ENCODE measurements around the gene SCN2A. TPM values are rescaled to one million over a fixed set of nuclear protein-coding genes. Genes with fewer than 3 reads are reported as not detected.

The SCN2A gene
- total RNA-seq, 1 donor from 2014 or later = 2.9 TPM

- no peak overlapping the region for H3K4me3 Mint-ChIP-seq
- no peaks in the 10 kb centered on the region for H3K27me3 Mint-ChIP-seq (ENCODE audit: low read depth)
- TF ChIP-seq CTCF (IDR thresholded peaks at IDR 0.05; ENCODE audit: unreplicated experiment) = no peak
- H3K36me3 Mint-ChIP-seq = no peaks in the 10 kb centered on the region
- no peak for DNase-seq (ENCODE audit: low spot score in 2 of 2, unreplicated experiment in 2 of 2)
- no peak overlapping the region for H3K27ac Mint-ChIP-seq
- no peaks in the 10 kb centered on the region for H3K9me3 Mint-ChIP-seq
- H3K4me1 Mint-ChIP-seq = no peaks in the 10 kb centered on the region
Measured at GRCh38 chr2:165281387-165281786, 42.2 kb downstream of the SCN2A start.

GRCh38 chr2:165283342-165283741 lies 44.1 kb downstream of the SCN2A start:
- no peak for DNase-seq (ENCODE audit: low spot score in 2 of 2, unreplicated experiment in 2 of 2)
- H3K4me1 Mint-ChIP-seq = peaks cover 4% of the 10 kb centered on the region
- H3K27me3 Mint-ChIP-seq (ENCODE audit: low read depth) = no peaks in the 10 kb centered on the region
- no peak overlapping the region for H3K27ac Mint-ChIP-seq
- H3K36me3 Mint-ChIP-seq = no peaks in the 10 kb centered on the region
- no peak overlapping the region for H3K4me3 Mint-ChIP-seq
- TF ChIP-seq CTCF (IDR thresholded peaks at IDR 0.05; ENCODE audit: unreplicated experiment) = no peak
- H3K9me3 Mint-ChIP-seq = peaks cover 4% of the 10 kb centered on the region

GRCh38 chr2:165287094-165287778 lies 48.0 kb downstream of the SCN2A start:
- H3K9me3 Mint-ChIP-seq = peaks cover 4% of the 10 kb centered on the region
- H3K27me3 Mint-ChIP-seq (ENCODE audit: low read depth) = peaks cover 2% of the 10 kb centered on the region
- DNase-seq (ENCODE audit: low spot score in 2 of 2, unreplicated experiment in 2 of 2) = no peak
- H3K4me1 Mint-ChIP-seq = peaks cover 6% of the 10 kb centered on the region
- no peak for TF ChIP-seq CTCF (IDR thresholded peaks at IDR 0.05; ENCODE audit: unreplicated experiment)
- no peak overlapping the region for H3K4me3 Mint-ChIP-seq
- no peak overlapping the region for H3K27ac Mint-ChIP-seq
- H3K36me3 Mint-ChIP-seq = no peaks in the 10 kb centered on the region

GRCh38 chr2:165289069-165289468 lies 49.9 kb downstream of the SCN2A start:
- TF ChIP-seq CTCF (IDR thresholded peaks at IDR 0.05; ENCODE audit: unreplicated experiment) = no peak
- Mint-ChIP-seq H3K27me3 (ENCODE audit: low read depth) (peaks cover 2% of the 10 kb centered on the region), H3K36me3 (no peaks in the 10 kb centered on the region), H3K4me3 (no peak overlapping the region), H3K9me3 (peaks cover 4% of the 10 kb centered on the region), H3K4me1 (peaks cover 9% of the 10 kb centered on the region), H3K27ac (no peak overlapping the region)
- no peak for DNase-seq (ENCODE audit: low spot score in 2 of 2, unreplicated experiment in 2 of 2)

GRCh38 chr2:165293440-165294420 lies 54.5 kb downstream of the SCN2A start:
- DNase-seq (ENCODE audit: low spot score in 2 of 2, unreplicated experiment in 2 of 2) = no peak
- Mint-ChIP-seq H3K4me1 (peaks cover 11% of the 10 kb centered on the region), H3K27me3 (ENCODE audit: low read depth) (peaks cover 2% of the 10 kb centered on the region), H3K4me3 (peak overlapping the region; percentile 73), H3K9me3 (no peaks in the 10 kb centered on the region), H3K36me3 (no peaks in the 10 kb centered on the region), H3K27ac (no peak overlapping the region)
- TF ChIP-seq CTCF (IDR thresholded peaks at IDR 0.05; ENCODE audit: unreplicated experiment) = peak; percentile 86

Measured in mesothelial cell of epicardium (in vitro differentiated cells).